Measurements from ENCODE around the gene MERTK. TPM values are rescaled to one million over a fixed set of nuclear protein-coding genes. Genes with fewer than 3 reads are reported as not detected.

Gene MERTK
- total RNA-seq, 4 donors from 2014 or later, result 5.5 to 6.7 (median 5.7) TPM

GRCh38 chr2:111995148-111995547 is 96.7 kb downstream of the MERTK start:
- Histone ChIP-seq H3K36me3 (peaks cover 22% of the 10 kb centered on the region), H3K27me3 (no peaks in the 10 kb centered on the region), H3K27ac (no peak overlapping the region), H3K4me1 (no peaks in the 10 kb centered on the region), H3K9me3 (no peaks in the 10 kb centered on the region), H3K4me3 (no peak overlapping the region)
- 82% methylated on average over 5 of the region's 5 CpGs for WGBS
- DNase-seq (ENCODE audit: low spot score in 2 of 2), result no peak
- no peak for TF ChIP-seq POLR2A (IDR thresholded peaks at IDR 0.05)

- H3K27me3 ChIP-seq, result no peaks in the 10 kb centered on the region
- peaks cover 3% of the 10 kb centered on the region for H3K4me1 ChIP-seq
- 83% methylated on average over 4 of the region's 4 CpGs for WGBS
- no peaks in the 10 kb centered on the region for H3K9me3 ChIP-seq
- H3K4me3 ChIP-seq, result no peak overlapping the region
- H3K27ac ChIP-seq, result no peak overlapping the region
- H3K36me3 ChIP-seq, result peaks cover 22% of the 10 kb centered on the region
- no peak for DNase-seq (ENCODE audit: low spot score in 2 of 2)
- TF ChIP-seq POLR2A (IDR thresholded peaks at IDR 0.05), result no peak
- no peak for TF ChIP-seq CTCF (IDR thresholded peaks at IDR 0.05)
- no peak for TF ChIP-seq POLR2AphosphoS5 (IDR thresholded peaks at IDR 0.05)
- TF ChIP-seq EP300 (IDR thresholded peaks at IDR 0.05), result no peak
These were observed 101.4 kb downstream of the MERTK start for GRCh38 chr2:111999809-112000208.

GRCh38 chr2:112000399-112001135 is 102.2 kb downstream of the MERTK start:
- WGBS, result 83% methylated on average over 5 of the region's 5 CpGs
- TF ChIP-seq CTCF (IDR thresholded peaks at IDR 0.05), result no peak
- TF ChIP-seq POLR2A (IDR thresholded peaks at IDR 0.05), result no peak
- TF ChIP-seq EP300 (IDR thresholded peaks at IDR 0.05), result no peak
- TF ChIP-seq POLR2AphosphoS5 (IDR thresholded peaks at IDR 0.05), result no peak
- no peaks in the 10 kb centered on the region for H3K9me3 ChIP-seq

GRCh38 chr2:112001136-112001715 is 102.8 kb downstream of the MERTK start:
- DNase-seq (ENCODE audit: low spot score in 2 of 2), result no peak
- Histone ChIP-seq H3K4me1 (peaks cover 4% of the 10 kb centered on the region), H3K27me3 (no peaks in the 10 kb centered on the region), H3K36me3 (peaks cover 9% of the 10 kb centered on the region), H3K27ac (no peak overlapping the region), H3K9me3 (no peaks in the 10 kb centered on the region), H3K4me3 (no peak overlapping the region)
- no peak for TF ChIP-seq CTCF (IDR thresholded peaks at IDR 0.05)
- TF ChIP-seq POLR2A (IDR thresholded peaks at IDR 0.05), result no peak
- no peak for TF ChIP-seq EP300 (IDR thresholded peaks at IDR 0.05)
- TF ChIP-seq POLR2AphosphoS5 (IDR thresholded peaks at IDR 0.05), result no peak
- 55% methylated on average over 4 of the region's 4 CpGs for WGBS

More at GRCh38 chr2:112000399-112001135, 102.2 kb downstream of the MERTK start:
- DNase-seq (ENCODE audit: low spot score in 2 of 2), result no peak
- peaks cover 15% of the 10 kb centered on the region for H3K36me3 ChIP-seq
- no peak overlapping the region for H3K27ac ChIP-seq
- no peaks in the 10 kb centered on the region for H3K27me3 ChIP-seq
- no peak overlapping the region for H3K4me3 ChIP-seq
- peaks cover 3% of the 10 kb centered on the region for H3K4me1 ChIP-seq

GRCh38 chr2:112001942-112002341 is 103.5 kb downstream of the MERTK start:
- TF ChIP-seq EP300 (IDR thresholded peaks at IDR 0.05) (no peak), POLR2A (IDR thresholded peaks at IDR 0.05) (no peak), CTCF (IDR thresholded peaks at IDR 0.05) (no peak), POLR2AphosphoS5 (IDR thresholded peaks at IDR 0.05) (no peak)
- Histone ChIP-seq H3K9me3 (no peaks in the 10 kb centered on the region), H3K27me3 (no peaks in the 10 kb centered on the region), H3K4me1 (peaks cover 8% of the 10 kb centered on the region), H3K27ac (no peak overlapping the region), H3K4me3 (no peak overlapping the region), H3K36me3 (peaks cover 5% of the 10 kb centered on the region)
- DNase-seq (ENCODE audit: low spot score in 2 of 2), result no peak

All from suprapubic skin (tissue), 4 donors.